ENCODE data around the gene CYSLTR1.

Gene CYSLTR1

DNA sequence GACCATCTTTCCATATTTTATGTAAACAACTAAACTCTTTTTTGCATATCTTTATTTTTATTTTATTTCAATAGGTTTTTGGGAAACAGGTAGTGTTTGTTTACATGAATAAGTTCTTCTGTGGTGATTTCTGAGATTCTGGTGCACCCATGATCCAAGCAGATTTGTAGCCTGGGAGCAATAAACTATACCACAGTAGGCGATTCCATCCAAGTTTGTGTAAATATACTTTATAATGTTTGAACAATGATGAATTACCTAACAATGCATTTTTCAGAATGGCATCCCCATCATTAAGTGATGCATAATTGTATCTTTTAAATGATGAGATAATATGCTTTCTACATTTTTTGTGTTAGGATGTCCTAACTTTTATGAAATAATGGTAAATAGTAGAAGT lies 39.2 kb upstream of the CYSLTR1 start:
- no peaks in the 10 kb centered on the region for H3K9me3 ChIP-seq (ENCODE audit: control insufficient read depth, insufficient read depth, low read depth, low read length)
- no peak overlapping the region for H3K27ac ChIP-seq (ENCODE audit: extremely low read depth, low read depth, low read length)
- ChIA-PET POLR2A (no interaction called here), CTCF (no interaction called here)
- H3K36me3 ChIP-seq (ENCODE audit: control insufficient read depth in 2 of 2, insufficient read depth in 1 of 2, low read length in 2 of 2): no peaks in the 10 kb centered on the region
- TF ChIP-seq ZBTB7A (tag by site-specific recombination; IDR thresholded peaks at IDR 0.05; ENCODE audit: low read depth): no peak
- no peak for TF ChIP-seq ZNF776 (tag by site-specific recombination; IDR thresholded peaks at IDR 0.05; ENCODE audit: borderline replicate concordance)
- TF ChIP-seq, protein P1, sequence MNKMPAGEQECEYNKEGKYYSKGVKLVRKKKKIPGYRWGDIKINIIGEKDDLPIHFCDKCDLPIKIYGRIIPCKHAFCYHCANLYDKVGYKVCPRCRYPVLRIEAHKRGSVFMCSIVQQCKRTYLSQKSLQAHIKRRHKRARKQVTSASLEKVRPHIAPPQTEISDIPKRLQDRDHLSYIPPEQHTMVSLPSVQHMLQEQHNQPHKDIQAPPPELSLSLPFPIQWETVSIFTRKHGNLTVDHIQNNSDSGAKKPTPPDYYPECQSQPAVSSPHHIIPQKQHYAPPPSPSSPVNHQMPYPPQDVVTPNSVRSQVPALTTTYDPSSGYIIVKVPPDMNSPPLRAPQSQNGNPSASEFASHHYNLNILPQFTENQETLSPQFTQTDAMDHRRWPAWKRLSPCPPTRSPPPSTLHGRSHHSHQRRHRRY (tag by site-specific recombination; IDR thresholded peaks at IDR 0.05): no peak
- no peak for TF ChIP-seq ZNF311 (tag by site-specific recombination; IDR thresholded peaks at IDR 0.05; ENCODE audit: borderline replicate concordance)
- TF ChIP-seq, protein P2, sequence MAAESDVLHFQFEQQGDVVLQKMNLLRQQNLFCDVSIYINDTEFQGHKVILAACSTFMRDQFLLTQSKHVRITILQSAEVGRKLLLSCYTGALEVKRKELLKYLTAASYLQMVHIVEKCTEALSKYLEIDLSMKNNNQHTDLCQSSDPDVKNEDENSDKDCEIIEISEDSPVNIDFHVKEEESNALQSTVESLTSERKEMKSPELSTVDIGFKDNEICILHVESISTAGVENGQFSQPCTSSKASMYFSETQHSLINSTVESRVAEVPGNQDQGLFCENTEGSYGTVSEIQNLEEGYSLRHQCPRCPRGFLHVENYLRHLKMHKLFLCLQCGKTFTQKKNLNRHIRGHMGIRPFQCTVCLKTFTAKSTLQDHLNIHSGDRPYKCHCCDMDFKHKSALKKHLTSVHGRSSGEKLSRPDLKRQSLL (tag by site-specific recombination; IDR thresholded peaks at IDR 0.05): no peak
- H3K4me1 ChIP-seq (ENCODE audit: control insufficient read depth, insufficient read depth, low read length): no peaks in the 10 kb centered on the region
- no peak overlapping the region for H3K4me3 ChIP-seq (ENCODE audit: low read depth, low read length)

DNA sequence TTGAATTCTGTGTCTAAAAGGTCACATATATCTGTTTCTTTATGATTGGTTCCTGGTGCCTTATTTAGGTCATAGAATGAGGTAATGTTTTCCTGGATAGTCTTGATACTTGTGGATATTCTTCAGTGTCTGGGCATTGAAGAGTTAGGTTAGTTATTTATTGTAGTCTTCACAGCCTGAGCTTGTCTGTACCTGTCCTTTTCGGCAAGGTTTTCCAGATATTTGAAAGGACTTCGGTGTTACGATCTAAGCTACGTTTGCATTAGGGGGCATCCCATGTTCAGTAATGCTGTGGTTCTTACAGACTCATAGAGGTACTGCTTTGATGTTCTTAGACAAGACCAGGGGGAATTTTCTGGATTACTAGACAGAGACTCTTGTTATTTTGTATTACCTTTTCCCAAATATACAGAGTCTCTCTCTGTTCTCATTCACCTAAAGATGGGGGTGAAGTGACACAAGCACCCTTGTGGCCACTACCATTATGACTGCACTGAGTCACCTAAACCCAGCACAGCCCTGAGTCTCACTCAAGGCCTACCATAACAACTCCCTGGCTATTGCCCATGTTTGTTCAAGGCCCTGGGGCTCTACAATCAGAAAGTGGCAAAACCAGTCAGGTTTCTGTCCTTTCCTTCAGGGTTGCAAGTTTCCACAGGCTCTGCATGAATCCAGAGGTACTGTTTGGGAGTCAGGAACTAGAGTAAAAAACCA lies 30.1 kb upstream of the CYSLTR1 start:
- Histone ChIP-seq H3K36me3 (ENCODE audit: control insufficient read depth in 2 of 2, insufficient read depth in 1 of 2, low read length in 2 of 2) (no peaks in the 10 kb centered on the region), H3K9me3 (ENCODE audit: control insufficient read depth, insufficient read depth, low read depth, low read length) (no peaks in the 10 kb centered on the region), H3K4me3 (ENCODE audit: low read depth, low read length) (no peak overlapping the region), H3K27ac (ENCODE audit: extremely low read depth, low read depth, low read length) (no peak overlapping the region), H3K4me1 (ENCODE audit: control insufficient read depth, insufficient read depth, low read length) (no peaks in the 10 kb centered on the region)
- ChIA-PET POLR2A (no interaction called here), CTCF (interaction anchor here (0.7 kb wide), 1 partner anchor 177 kb away, joined by 3 read pairs; no protein-coding TSS in a partner anchor)
- TF ChIP-seq ZNF580 (tag by site-specific recombination; IDR thresholded peaks at IDR 0.05) (no peak), SCRT2 (tag by site-specific recombination; IDR thresholded peaks at IDR 0.05) (no peak)
- TF ChIP-seq, protein P3, sequence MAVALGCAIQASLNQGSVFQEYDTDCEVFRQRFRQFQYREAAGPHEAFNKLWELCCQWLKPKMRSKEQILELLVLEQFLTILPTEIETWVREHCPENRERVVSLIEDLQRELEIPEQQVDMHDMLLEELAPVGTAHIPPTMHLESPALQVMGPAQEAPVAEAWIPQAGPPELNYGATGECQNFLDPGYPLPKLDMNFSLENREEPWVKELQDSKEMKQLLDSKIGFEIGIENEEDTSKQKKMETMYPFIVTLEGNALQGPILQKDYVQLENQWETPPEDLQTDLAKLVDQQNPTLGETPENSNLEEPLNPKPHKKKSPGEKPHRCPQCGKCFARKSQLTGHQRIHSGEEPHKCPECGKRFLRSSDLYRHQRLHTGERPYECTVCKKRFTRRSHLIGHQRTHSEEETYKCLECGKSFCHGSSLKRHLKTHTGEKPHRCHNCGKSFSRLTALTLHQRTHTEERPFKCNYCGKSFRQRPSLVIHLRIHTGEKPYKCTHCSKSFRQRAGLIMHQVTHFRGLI (tag by site-specific recombination; IDR thresholded peaks at IDR 0.05): no peak

GRCh38 chrX:78333521-78333920 lies 6.1 kb upstream of the CYSLTR1 start:
- Histone ChIP-seq H3K36me3 (ENCODE audit: control insufficient read depth in 2 of 2, insufficient read depth in 1 of 2, low read length in 2 of 2) (no peaks in the 10 kb centered on the region), H3K4me3 (ENCODE audit: low read depth, low read length) (no peak overlapping the region), H3K4me1 (ENCODE audit: control insufficient read depth, insufficient read depth, low read length) (no peaks in the 10 kb centered on the region), H3K27ac (ENCODE audit: extremely low read depth, low read depth, low read length) (no peak overlapping the region), H3K9me3 (ENCODE audit: control insufficient read depth, insufficient read depth, low read depth, low read length) (no peaks in the 10 kb centered on the region)
- ChIA-PET POLR2A (no interaction called here), CTCF (no interaction called here)
- TF ChIP-seq OSR2 (tag by site-specific recombination; IDR thresholded peaks at IDR 0.05) (no peak), ZBTB48 (tag by site-specific recombination; IDR thresholded peaks at IDR 0.05) (no peak), ZNF623 (tag by site-specific recombination; IDR thresholded peaks at IDR 0.05) (no peak), ZNF768 (tag by site-specific recombination; IDR thresholded peaks at IDR 0.05) (no peak)
- TF ChIP-seq, protein P4, sequence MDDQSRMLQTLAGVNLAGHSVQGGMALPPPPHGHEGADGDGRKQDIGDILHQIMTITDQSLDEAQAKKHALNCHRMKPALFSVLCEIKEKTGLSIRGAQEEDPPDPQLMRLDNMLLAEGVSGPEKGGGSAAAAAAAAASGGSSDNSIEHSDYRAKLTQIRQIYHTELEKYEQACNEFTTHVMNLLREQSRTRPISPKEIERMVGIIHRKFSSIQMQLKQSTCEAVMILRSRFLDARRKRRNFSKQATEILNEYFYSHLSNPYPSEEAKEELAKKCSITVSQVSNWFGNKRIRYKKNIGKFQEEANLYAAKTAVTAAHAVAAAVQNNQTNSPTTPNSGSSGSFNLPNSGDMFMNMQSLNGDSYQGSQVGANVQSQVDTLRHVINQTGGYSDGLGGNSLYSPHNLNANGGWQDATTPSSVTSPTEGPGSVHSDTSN (CRISPR knock-in tag; IDR thresholded peaks at IDR 0.05): no peak

Measured in HEK293 (cell line).